HL-60/S4 treated with retinoic acid at 250 ng/mL for 4 days and 3 days (cell line): ENCODE results near the gene TTC7B.

Experiments used
- in situ Hi-C: fragments of 300-500 bp; cut with MboI; formaldehyde crosslinking; loops from 2 replicates; pipeline ENCODE4 v1.7.0; 2022; ENCODE audit warnings: low sequenced_read_pairs

Gene TTC7B

GRCh38 chr14:90805662-90806540 lies 10.3 kb downstream of the TTC7B start:
- in situ Hi-C loops = no loop called here

DNA sequence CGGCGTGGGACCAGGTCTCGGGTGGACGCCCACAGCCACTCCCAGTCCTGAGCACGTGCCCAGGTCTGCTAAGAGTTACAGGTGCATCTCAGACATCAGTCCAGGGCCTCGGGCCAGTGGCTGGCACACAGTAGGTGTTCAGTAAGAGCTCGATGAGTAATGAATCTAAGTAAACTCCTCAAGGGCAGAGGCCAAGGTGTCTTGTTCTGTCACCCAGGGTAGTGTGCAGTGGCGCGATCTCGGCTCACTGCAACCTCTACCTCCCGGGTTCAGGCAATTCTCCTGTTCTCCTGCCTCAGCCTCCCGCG lies 11.2 kb downstream of the TTC7B start:
- in situ Hi-C loops = no loop called here

- in situ Hi-C loops = no loop called here
Measured at GRCh38 chr14:90804292-90805083, 11.7 kb downstream of the TTC7B start.

GRCh38 chr14:90803249-90803648 lies 13.0 kb downstream of the TTC7B start:
- in situ Hi-C loops = no loop called here

DNA sequence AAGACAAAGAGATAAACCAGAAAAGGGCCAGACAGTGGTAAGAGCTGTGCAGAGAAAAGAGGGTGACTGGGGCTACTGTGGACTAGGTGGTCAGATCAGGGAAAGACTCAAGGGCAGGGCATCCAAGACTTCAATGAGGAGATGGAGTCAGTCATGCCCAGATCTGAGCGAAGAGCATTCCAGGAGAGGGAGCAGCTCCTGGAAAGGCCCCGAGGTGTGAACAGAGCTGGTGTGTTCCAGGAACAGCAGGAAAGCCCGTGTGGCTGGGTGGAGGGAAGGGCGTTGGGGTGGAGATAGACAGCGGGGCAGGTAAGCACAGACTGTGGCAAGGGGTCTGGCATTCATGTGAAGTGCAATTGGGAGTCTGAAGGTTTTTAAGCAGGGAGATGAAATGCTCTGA lies 16.8 kb downstream of the TTC7B start:
- in situ Hi-C loops = no loop called here

GRCh38 chr14:90797919-90798318 lies 18.3 kb downstream of the TTC7B start:
- in situ Hi-C loops = no loop called here

- in situ Hi-C loops = no loop called here
Measured at GRCh38 chr14:90797451-90797850, 18.8 kb downstream of the TTC7B start.

DNA sequence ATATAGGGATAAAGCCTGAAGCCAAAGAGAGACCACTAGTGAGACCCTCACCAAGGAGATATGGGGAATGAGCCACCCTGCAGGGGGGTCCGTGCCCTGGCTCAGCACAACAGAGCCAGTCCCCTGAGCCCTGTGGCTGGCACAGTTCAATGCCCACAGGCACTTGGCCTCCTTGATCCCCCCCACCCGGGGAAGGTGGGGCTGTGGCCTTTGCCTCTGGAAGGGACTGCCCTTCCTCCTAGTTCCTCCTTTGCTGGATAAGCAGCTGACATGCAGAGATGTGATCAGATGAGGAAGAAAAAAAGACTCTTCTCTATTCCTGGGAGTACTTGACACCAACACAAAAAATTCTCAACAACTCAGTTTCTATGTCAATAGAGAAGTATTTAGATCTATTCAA lies 19.9 kb downstream of the TTC7B start:
- in situ Hi-C loops = no loop called here

- in situ Hi-C loops = no loop called here
Measured at GRCh38 chr14:90795744-90796143, 20.5 kb downstream of the TTC7B start.

DNA sequence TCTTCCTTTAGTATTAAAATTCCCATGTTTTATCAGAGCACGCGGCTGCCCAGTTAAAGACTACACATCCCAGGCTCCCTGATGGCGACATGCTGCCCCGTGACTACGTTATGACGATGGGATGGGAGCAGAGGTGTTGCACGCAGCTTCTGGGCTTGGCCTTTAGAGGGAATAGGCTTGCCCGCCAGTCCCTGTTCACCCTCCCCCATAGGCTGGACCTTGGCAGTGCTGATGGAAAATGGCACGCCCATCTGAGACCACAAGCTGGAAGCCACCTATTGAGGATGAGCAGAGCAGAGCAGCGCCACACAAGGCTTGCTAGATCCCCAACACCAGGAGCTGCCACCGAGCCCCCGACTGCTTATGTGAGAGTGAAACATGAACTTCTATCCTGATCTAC lies 24.7 kb downstream of the TTC7B start:
- in situ Hi-C loops = no loop called here

DNA sequence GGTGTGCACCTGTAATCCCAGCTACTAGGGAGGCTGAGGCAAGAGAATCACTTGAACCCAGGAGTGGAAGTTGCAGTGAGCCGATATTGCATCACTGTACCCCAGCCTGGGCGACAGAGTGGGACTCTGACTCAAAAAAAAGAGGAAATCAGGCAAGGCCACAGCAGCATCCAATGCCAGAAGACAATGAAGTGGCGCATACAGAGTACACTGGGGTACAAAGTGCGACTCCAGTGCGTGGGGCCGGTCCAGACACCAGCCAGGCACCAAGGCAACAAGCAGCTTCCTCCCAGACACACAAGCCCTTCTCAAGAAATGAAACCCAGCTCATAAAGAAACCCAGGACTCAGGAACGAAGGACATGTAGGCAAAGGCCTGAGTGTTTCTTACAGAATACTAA lies 28.2 kb downstream of the TTC7B start:
- in situ Hi-C loops = no loop called here

DNA sequence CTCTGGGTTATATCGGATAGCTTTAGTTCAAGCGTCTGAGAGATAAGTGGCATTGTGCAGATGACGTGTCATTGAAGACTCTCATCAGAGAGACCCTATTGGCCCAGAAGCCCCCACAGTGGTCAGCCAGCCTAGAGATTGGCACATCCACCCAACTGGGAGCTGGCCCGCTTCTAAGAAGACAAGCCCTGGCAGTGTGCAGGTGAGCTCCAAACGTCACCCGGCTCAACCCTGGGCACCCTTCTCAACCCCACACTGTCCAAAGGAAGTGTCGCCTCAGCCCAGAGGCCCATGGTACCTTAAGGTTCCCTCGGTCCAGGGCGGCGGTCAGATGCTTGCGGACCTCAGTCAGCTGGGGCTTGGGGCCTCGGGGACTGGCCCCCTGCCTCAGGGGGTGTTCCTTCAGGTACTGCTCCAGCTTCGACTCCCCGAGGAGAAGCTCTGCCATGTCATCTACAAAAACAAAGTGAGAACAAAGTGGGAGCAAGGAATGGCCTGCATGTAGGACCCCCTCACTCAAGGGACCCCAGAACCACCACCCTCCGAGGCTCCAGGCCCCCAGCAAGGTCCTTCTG lies 30.3 kb downstream of the TTC7B start:
- in situ Hi-C loops = no loop called here

GRCh38 chr14:90785471-90785870 lies 30.8 kb downstream of the TTC7B start:
- in situ Hi-C loops = no loop called here

DNA sequence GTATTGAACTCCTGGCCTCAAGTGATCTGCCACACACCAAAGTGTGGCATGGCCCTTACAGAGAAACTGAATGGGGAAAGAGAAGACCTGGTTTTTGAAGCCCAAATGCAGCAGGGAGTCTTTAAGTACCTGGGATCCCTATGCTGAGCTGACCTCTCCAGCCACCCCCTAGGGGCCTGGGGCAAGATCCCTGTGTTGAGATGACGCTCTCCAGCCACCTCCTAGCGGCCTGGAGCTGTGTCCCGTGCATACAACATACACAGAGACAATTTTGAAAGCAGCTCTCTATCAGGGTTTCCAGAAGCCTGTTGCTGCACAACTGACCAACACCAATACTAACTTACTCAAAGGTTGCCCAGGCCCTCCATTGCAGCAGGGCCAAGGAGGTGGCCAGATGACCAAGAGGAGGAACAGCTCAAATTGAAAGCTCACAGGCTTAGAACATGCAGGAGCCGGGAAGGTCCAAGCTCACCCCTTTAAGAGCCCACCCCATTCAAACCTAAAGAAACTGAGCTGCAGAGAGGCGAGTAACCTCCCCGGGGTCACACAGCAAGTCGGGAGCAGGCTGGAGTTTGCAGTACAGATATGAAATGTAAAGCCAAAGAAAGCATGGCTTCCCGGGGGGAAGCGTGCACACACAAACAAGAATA lies 31.5 kb downstream of the TTC7B start:
- in situ Hi-C loops = no loop called here

DNA sequence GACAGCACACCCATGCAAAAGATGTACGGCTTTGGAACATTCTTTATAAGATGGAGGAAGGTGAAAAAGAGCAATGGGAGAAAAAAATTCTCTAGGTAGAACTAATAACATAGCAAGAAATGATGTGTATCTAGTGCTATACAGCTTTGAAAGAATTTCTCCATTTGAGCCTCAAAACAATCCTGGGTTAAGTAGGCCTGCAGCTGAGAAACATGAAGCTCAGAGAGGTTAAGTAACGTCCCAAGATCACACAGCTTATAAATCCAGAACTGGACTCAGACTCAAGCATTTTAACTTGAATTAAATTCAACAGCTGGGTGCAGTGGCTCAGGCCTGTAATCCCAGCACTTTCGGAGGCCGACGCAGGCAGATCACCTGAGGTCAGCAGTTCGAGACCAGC lies 32.9 kb downstream of the TTC7B start:
- in situ Hi-C loops = no loop called here

- in situ Hi-C loops = no loop called here
Measured at GRCh38 chr14:90782892-90783291, 33.3 kb downstream of the TTC7B start.

GRCh38 chr14:90781876-90782275 lies 34.4 kb downstream of the TTC7B start:
- in situ Hi-C loops = no loop called here

- in situ Hi-C loops = no loop called here
Measured at GRCh38 chr14:90781344-90781761, 34.9 kb downstream of the TTC7B start.

DNA sequence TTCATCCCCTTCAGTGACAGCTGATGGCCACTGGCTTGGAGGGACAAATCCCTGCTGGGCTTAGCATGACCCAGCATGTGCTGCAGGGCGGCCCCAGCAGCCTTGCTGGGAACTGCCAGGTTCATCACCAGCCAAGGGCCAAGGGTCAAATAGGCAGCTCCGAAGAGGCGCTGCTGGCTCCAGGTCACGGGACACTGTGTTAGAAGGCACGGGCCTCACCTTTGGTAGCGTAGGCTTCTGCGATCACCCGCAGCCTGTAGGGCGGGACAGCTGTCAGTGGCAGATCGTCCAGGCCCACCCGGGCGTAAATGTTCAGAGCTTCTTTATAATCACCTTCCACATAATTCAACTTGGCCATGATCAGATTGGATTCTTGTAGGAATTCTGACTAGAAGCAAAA lies 35.7 kb downstream of the TTC7B start:
- in situ Hi-C loops = no loop called here

GRCh38 chr14:90778571-90779255 lies 37.5 kb downstream of the TTC7B start:
- in situ Hi-C loops = no loop called here
